ENCODE measurements around the gene SNX33.
"Not testable (repeated sequence)": the region's sequence is repeated elsewhere in the genome, so short reads cannot be mapped to it uniquely, and the experiment has no call there.

SNX33 gene

DNA sequence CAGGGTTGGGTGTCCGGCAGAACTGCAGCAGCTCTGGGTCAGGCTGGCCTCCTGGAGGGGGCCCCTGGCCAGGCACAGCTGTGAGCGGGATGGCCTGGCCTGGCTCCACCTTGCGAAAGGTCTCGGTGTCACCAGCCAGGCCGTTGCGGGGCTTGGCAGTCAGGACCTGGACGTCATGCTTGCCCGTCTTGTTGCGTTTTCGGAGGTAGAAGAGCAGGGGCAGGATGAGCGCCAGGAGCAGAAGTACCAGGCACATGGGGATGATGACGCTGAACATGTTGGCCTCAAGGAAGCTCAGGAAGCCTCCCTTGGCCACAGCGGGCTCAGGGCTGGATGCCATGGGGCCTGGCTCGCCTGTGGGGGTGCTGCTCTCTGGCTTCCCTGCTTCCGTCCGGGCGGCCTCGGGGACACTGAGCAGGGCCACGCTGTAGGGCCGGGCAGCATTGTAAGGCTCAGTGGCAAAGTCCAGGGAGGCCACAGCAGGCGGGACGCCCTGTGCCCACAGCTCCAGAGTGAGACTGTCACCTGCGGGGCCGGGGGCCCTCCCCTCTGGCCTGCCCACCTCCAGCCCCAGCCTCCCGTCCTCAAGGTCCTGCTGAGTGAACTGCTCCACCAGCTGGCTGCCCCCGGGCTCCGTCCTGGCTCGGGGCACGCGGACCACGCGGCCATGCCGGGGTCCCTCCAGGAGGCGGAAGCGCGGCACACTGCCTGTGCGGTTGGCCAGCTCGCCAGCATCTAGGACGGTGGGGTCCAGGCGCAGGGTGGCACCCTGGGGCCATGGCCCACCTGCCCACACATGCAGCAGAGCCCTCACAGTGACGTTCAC, 28.1 kb downstream of the SNX33 start:
- no peak overlapping the region for H3K9ac ChIP-seq (ENCODE audit: low read length)

DNA sequence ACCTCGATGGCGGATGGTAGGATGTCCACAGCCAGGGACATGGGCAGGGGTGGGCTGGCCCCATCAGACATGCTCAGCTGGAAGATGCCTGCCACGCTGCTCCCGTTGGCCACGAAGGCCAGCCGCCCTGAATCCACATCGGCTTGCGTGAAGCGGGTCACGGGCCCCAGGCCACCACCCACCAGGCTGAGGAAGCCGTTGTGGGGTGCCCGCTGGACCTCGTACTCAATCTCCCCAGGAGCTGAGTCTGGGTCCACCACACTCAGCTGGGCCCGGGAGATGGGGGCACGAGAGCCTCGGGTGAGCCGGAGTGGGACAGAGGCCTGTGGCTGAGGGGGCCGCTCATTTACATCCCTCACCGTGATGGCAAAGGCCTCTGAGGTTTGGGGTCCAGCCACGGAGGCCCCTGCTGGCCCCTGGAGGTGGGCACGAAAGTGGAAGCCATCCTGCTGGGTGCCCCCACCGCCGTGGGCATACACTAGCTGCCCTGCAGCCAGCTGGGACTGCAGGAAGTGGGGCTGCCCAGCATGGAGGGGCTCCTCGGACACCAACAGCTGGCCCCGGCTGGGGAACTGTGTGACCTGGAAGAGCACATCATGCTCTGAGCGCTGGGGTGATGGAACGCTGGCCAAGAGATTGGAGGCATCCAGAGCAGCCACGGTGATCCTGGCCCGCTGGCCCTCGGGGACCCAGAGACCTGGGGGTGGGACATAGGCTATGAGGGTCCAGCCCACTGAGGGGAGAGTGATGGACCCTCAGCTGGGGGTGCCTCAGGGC, 29.2 kb downstream of the SNX33 start:
- no peak overlapping the region for H3K4me3 ChIP-seq (ENCODE audit: low read depth, low read length, poor library complexity, severe bottlenecking)
- no peaks in the 10 kb centered on the region for H3K79me2 ChIP-seq (ENCODE audit: insufficient read depth, low read length)
- H3K27ac ChIP-seq (ENCODE audit: low read depth, low read length, poor library complexity, severe bottlenecking): no peak overlapping the region
- no peaks in the 10 kb centered on the region for H3K36me3 ChIP-seq (ENCODE audit: insufficient read depth, low read length)
- H4K20me1 ChIP-seq (ENCODE audit: insufficient read depth, low read length): no peaks in the 10 kb centered on the region
- no peak overlapping the region for H3K4me2 ChIP-seq (ENCODE audit: low read length)
- no peaks in the 10 kb centered on the region for H3K9me2 ChIP-seq (ENCODE audit: low read depth, low read length)
- TF ChIP-seq EZH2 (IDR thresholded peaks at IDR 0.05; ENCODE audit: borderline replicate concordance, low read length): no peak
- TF ChIP-seq, protein P1, sequence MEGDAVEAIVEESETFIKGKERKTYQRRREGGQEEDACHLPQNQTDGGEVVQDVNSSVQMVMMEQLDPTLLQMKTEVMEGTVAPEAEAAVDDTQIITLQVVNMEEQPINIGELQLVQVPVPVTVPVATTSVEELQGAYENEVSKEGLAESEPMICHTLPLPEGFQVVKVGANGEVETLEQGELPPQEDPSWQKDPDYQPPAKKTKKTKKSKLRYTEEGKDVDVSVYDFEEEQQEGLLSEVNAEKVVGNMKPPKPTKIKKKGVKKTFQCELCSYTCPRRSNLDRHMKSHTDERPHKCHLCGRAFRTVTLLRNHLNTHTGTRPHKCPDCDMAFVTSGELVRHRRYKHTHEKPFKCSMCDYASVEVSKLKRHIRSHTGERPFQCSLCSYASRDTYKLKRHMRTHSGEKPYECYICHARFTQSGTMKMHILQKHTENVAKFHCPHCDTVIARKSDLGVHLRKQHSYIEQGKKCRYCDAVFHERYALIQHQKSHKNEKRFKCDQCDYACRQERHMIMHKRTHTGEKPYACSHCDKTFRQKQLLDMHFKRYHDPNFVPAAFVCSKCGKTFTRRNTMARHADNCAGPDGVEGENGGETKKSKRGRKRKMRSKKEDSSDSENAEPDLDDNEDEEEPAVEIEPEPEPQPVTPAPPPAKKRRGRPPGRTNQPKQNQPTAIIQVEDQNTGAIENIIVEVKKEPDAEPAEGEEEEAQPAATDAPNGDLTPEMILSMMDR (IDR thresholded peaks at IDR 0.05; ENCODE audit: low read length): no peak
- no peaks in the 10 kb centered on the region for H3F3A ChIP-seq (ENCODE audit: insufficient read depth, low read length)
- H2AFZ ChIP-seq (ENCODE audit: low read length): no peak overlapping the region
- H3K9me3 ChIP-seq (ENCODE audit: low read length): no peaks in the 10 kb centered on the region
- H3K27me3 ChIP-seq (ENCODE audit: insufficient read depth, low read length): no peaks in the 10 kb centered on the region
- H3K9ac ChIP-seq (ENCODE audit: low read length): no peak overlapping the region
- H3K4me1 ChIP-seq (ENCODE audit: insufficient read depth, low read length, severe bottlenecking): no peaks in the 10 kb centered on the region

More for the DNA sequence above, 28.1 kb downstream of the SNX33 start:
- H3K36me3 ChIP-seq (ENCODE audit: insufficient read depth, low read length): no peaks in the 10 kb centered on the region
- no peaks in the 10 kb centered on the region for H3F3A ChIP-seq (ENCODE audit: insufficient read depth, low read length)
- no peaks in the 10 kb centered on the region for H3K9me3 ChIP-seq (ENCODE audit: low read length)
- H3K4me3 ChIP-seq (ENCODE audit: low read depth, low read length, poor library complexity, severe bottlenecking): no peak overlapping the region
- TF ChIP-seq, protein P1 (IDR thresholded peaks at IDR 0.05; ENCODE audit: low read length): no peak
- TF ChIP-seq EZH2 (IDR thresholded peaks at IDR 0.05; ENCODE audit: borderline replicate concordance, low read length): no peak
- H3K9me2 ChIP-seq (ENCODE audit: low read depth, low read length): no peaks in the 10 kb centered on the region
- no peak overlapping the region for H2AFZ ChIP-seq (ENCODE audit: low read length)
- H3K4me1 ChIP-seq (ENCODE audit: insufficient read depth, low read length, severe bottlenecking): no peaks in the 10 kb centered on the region
- H4K20me1 ChIP-seq (ENCODE audit: insufficient read depth, low read length): no peaks in the 10 kb centered on the region
- 0 out of 2 replicates have a peak, but pooled peaks cover 3% of the 10 kb centered on the region for H3K27me3 ChIP-seq (ENCODE audit: insufficient read depth, low read length)
- no peak overlapping the region for H3K27ac ChIP-seq (ENCODE audit: low read depth, low read length, poor library complexity, severe bottlenecking)
- no peak overlapping the region for H3K4me2 ChIP-seq (ENCODE audit: low read length)
- no peaks in the 10 kb centered on the region for H3K79me2 ChIP-seq (ENCODE audit: insufficient read depth, low read length)

DNA sequence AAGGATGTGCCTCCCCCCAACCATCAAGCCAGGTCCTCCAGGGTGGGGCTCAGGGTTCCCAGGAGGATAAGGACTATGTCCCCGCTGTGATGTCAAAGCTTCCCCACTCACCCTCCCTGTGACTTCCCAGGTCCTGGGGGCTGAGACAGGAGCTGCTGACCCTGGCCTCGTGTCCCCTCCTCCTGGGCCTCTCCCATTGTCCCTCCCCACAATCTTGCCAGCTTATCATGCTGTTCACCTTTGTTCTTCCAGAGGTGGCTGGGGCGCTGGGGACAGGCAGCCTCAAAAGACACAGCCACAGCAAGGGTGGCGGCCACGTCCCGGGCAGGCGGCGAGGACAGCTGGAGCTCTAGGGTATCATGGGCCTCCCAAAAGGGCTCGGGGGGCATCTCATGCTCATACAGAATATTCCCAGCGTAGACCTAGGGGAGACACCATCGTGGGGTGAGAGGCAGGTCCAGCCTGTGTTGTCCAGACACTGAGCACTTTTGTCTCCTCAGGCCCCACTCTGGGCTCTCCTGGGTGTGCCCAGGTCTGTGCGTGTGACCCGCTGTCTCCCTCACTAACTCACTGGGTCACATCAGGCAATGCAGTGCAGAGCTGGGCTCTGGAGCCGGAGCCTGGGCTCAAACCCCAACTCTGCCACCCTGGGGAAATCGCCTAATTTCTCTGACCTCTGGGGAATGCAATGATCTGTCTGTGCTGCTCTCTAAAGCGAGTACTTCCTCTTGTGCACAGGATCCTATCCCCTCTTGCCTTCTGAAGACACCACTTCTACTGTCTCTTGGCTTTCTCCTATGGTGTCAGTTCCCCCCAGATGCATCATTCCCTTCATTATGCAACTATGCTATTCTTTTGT, 30.0 kb downstream of the SNX33 start:
- Histone ChIP-seq H3K9me3 (ENCODE audit: low read length) (no peaks in the 10 kb centered on the region), H2AFZ (ENCODE audit: low read length) (no peak overlapping the region), H3K4me2 (ENCODE audit: low read length) (no peak overlapping the region), H3K9me2 (ENCODE audit: low read depth, low read length) (no peaks in the 10 kb centered on the region), H3K36me3 (ENCODE audit: insufficient read depth, low read length) (no peaks in the 10 kb centered on the region), H3K79me2 (ENCODE audit: insufficient read depth, low read length) (no peaks in the 10 kb centered on the region), H3K27me3 (ENCODE audit: insufficient read depth, low read length) (no peaks in the 10 kb centered on the region), H3K4me3 (ENCODE audit: low read depth, low read length, poor library complexity, severe bottlenecking) (no peak overlapping the region), H3K27ac (ENCODE audit: low read depth, low read length, poor library complexity, severe bottlenecking) (no peak overlapping the region), H3K4me1 (ENCODE audit: insufficient read depth, low read length, severe bottlenecking) (no peaks in the 10 kb centered on the region), H3K9ac (ENCODE audit: low read length) (no peak overlapping the region), H3F3A (ENCODE audit: insufficient read depth, low read length) (no peaks in the 10 kb centered on the region), H4K20me1 (ENCODE audit: insufficient read depth, low read length) (no peaks in the 10 kb centered on the region)
- no peak for TF ChIP-seq EZH2 (IDR thresholded peaks at IDR 0.05; ENCODE audit: borderline replicate concordance, low read length)
- TF ChIP-seq, protein P1 (IDR thresholded peaks at IDR 0.05; ENCODE audit: low read length): no peak

GRCh38 chr15:75678324-75678690, 30.6 kb downstream of the SNX33 start:
- not testable (repeated sequence) for H3K4me1 ChIP-seq (ENCODE audit: insufficient read depth, low read length, severe bottlenecking); H3F3A ChIP-seq (ENCODE audit: insufficient read depth, low read length); H4K20me1 ChIP-seq (ENCODE audit: insufficient read depth, low read length); H3K9me2 ChIP-seq (ENCODE audit: low read depth, low read length); H3K36me3 ChIP-seq (ENCODE audit: insufficient read depth, low read length); H3K27me3 ChIP-seq (ENCODE audit: insufficient read depth, low read length); H3K4me3 ChIP-seq (ENCODE audit: low read depth, low read length, poor library complexity, severe bottlenecking); H3K79me2 ChIP-seq (ENCODE audit: insufficient read depth, low read length); H3K9me3 ChIP-seq (ENCODE audit: low read length); H3K4me2 ChIP-seq (ENCODE audit: low read length); H3K27ac ChIP-seq (ENCODE audit: low read depth, low read length, poor library complexity, severe bottlenecking); H2AFZ ChIP-seq (ENCODE audit: low read length); H3K9ac ChIP-seq (ENCODE audit: low read length)

Measured in OCI-LY1 (cell line).